ENCODE measurements around the gene PHRF1. TPM values are rescaled to one million over a fixed set of nuclear protein-coding genes. Genes with fewer than 3 reads are reported as not detected.

PHRF1 gene
- polyA plus RNA-seq, 1 donor from 2014 or later = 8.5 TPM

DNA sequence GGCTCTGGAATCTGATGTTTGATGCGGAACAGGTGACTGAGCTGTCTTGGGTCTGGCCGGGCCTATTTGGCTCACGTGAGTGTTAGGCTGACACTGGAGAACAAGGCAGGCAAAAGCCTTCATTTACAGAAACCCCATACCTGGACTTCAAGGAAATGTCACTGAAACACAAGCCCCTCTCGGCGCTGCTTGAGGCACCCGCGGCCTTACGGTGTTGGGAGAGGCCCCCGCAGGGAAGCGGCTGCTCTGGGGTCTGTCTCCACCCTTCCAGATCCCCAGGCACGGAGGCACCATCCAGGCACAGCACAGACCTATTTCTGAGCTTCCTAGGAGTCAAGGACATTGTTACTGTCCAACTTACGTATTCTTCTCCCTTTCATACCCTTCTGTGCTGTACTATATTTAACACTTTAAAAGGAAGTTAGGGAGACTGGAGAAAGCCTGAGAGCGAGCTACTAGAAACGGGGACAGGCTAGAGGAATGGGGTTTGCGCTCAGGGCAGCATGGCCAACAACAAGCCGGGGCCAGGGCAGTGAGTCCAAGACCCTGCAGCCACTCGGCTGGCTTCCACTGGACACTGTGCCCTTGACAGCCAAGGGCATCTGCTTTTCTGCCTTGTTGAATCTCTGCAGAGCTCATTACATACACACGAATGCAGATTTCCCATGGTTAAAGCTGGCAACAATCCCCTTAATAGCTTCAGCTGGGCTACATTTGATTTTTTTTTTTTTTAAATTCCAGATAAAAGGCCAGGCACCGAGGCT is 84.6 kb downstream of the PHRF1 start:
- no peak overlapping the region for H3K4me3 ChIP-seq (ENCODE audit: low read length)
- TF ChIP-seq TAF1 (IDR thresholded peaks at IDR 0.05; ENCODE audit: low read depth) = no peak
- TF ChIP-seq REST (IDR thresholded peaks at IDR 0.05; ENCODE audit: borderline replicate concordance) = no peak
- no peak for TF ChIP-seq RAD21 (conservative IDR thresholded peaks at IDR 0.05)
- TF ChIP-seq EZH2 (IDR thresholded peaks at IDR 0.05; ENCODE audit: borderline replicate concordance, insufficient read depth, low read length, poor library complexity, severe bottlenecking) = no peak
- no peak for TF ChIP-seq EP300 (conservative IDR thresholded peaks at IDR 0.05; ENCODE audit: poor library complexity, severe bottlenecking)
- no peak for TF ChIP-seq SMC3 (conservative IDR thresholded peaks at IDR 0.05; ENCODE audit: poor library complexity)
- no peak for TF ChIP-seq MXI1 (conservative IDR thresholded peaks at IDR 0.05; ENCODE audit: poor library complexity, severe bottlenecking)
- TF ChIP-seq POLR2AphosphoS5 (IDR thresholded peaks at IDR 0.05) = no peak
- TF ChIP-seq, protein P1, sequence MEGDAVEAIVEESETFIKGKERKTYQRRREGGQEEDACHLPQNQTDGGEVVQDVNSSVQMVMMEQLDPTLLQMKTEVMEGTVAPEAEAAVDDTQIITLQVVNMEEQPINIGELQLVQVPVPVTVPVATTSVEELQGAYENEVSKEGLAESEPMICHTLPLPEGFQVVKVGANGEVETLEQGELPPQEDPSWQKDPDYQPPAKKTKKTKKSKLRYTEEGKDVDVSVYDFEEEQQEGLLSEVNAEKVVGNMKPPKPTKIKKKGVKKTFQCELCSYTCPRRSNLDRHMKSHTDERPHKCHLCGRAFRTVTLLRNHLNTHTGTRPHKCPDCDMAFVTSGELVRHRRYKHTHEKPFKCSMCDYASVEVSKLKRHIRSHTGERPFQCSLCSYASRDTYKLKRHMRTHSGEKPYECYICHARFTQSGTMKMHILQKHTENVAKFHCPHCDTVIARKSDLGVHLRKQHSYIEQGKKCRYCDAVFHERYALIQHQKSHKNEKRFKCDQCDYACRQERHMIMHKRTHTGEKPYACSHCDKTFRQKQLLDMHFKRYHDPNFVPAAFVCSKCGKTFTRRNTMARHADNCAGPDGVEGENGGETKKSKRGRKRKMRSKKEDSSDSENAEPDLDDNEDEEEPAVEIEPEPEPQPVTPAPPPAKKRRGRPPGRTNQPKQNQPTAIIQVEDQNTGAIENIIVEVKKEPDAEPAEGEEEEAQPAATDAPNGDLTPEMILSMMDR (IDR thresholded peaks at IDR 0.05; ENCODE audit: poor library complexity, severe bottlenecking) = no peak

More for the DNA sequence above, 84.6 kb downstream of the PHRF1 start:
- Histone ChIP-seq H3K4me2 (ENCODE audit: low read length) (no peak overlapping the region), H3K79me2 (replicated peaks; ENCODE audit: insufficient read depth, low read length) (no peaks in the 10 kb centered on the region), H3K27ac (ENCODE audit: low read length) (no peak overlapping the region), H3K9me2 (ENCODE audit: insufficient read depth, low read length) (no peaks in the 10 kb centered on the region), H3K9me3 (ENCODE audit: low read length) (no peaks in the 10 kb centered on the region), H2AFZ (ENCODE audit: low read depth, low read length) (no peak overlapping the region), H3F3A (ENCODE audit: insufficient read depth, low read length, poor library complexity, severe bottlenecking) (no peaks in the 10 kb centered on the region), H3K27me3 (ENCODE audit: insufficient read depth, low read depth, low read length) (no peaks in the 10 kb centered on the region), H3K36me3 (ENCODE audit: insufficient read depth, low read length) (no peaks in the 10 kb centered on the region), H4K20me1 (ENCODE audit: insufficient read depth) (no peaks in the 10 kb centered on the region), H3K9ac (ENCODE audit: low read length) (no peak overlapping the region)

Small RNAs within 50 kb of the gene (small RNA-seq; reads per million reads assigned to genes)
- 184 to 435 (median 219) reads per million in 3 experiments for gene MIR210

Other genes starting within 250 kb of the PHRF1 start
- 440 and 478 TPM in 2 replicates for gene B4GALNT4, start 207.0 kb upstream of the PHRF1 start, polyA plus RNA-seq
- not detected in 2 replicates for gene PKP3, start 182.3 kb upstream of the PHRF1 start, polyA plus RNA-seq
- gene SIGIRR, start 161.5 kb upstream of the PHRF1 start, polyA plus RNA-seq = 1.6 and 5.6 TPM in 2 replicates
- not detected in 2 replicates for gene ANO9, start 134.5 kb upstream of the PHRF1 start, polyA plus RNA-seq
- gene PTDSS2, start 126.2 kb upstream of the PHRF1 start, polyA plus RNA-seq = 39.1 and 54.3 TPM in 2 replicates
- 71.8 and 82.4 TPM in 2 replicates for gene RNH1, start 69.2 kb upstream of the PHRF1 start, polyA plus RNA-seq
- 119 and 120 TPM in 2 replicates for gene HRAS, start 40.9 kb upstream of the PHRF1 start, polyA plus RNA-seq
- 0.76 and 1.3 TPM in 2 replicates for gene LRRC56, start 38.9 kb upstream of the PHRF1 start, polyA plus RNA-seq
- gene LMNTD2, start 15.7 kb upstream of the PHRF1 start, polyA plus RNA-seq = 0.61 and 3.0 TPM in 2 replicates
- 37.1 and 51.5 TPM in 2 replicates for gene RASSF7, start 15.5 kb upstream of the PHRF1 start, polyA plus RNA-seq
- 1.1 and 4.6 TPM in 2 replicates for gene IRF7, start 39.5 kb downstream of the PHRF1 start, polyA plus RNA-seq
- not detected in 2 replicates for gene CDHR5, start 48.5 kb downstream of the PHRF1 start, polyA plus RNA-seq
- not detected in 2 replicates for gene SCT, start 50.7 kb downstream of the PHRF1 start, polyA plus RNA-seq
- gene DRD4, start 60.8 kb downstream of the PHRF1 start, polyA plus RNA-seq = 0.86 TPM in 1 of 2 replicates, not detected in the other
- gene DEAF1, start 118.8 kb downstream of the PHRF1 start, polyA plus RNA-seq = 87.6 and 94.9 TPM in 2 replicates
- gene TMEM80, start 119.3 kb downstream of the PHRF1 start, polyA plus RNA-seq = 23.1 and 30.9 TPM in 2 replicates
- 3.5 and 7.5 TPM in 2 replicates for gene EPS8L2, start 129.8 kb downstream of the PHRF1 start, polyA plus RNA-seq
- gene TALDO1, start 171.0 kb downstream of the PHRF1 start, polyA plus RNA-seq = 156 and 158 TPM in 2 replicates
- gene GATD1, start 201.0 kb downstream of the PHRF1 start, polyA plus RNA-seq = 131 and 146 TPM in 2 replicates
- 11.8 and 16.2 TPM in 2 replicates for gene CEND1, start 213.6 kb downstream of the PHRF1 start, polyA plus RNA-seq
- gene SLC25A22, start 221.8 kb downstream of the PHRF1 start, polyA plus RNA-seq = 40.9 and 66.4 TPM in 2 replicates
- gene PIDD1, start 228.8 kb downstream of the PHRF1 start, polyA plus RNA-seq = 13.3 and 34.9 TPM in 2 replicates
- 147 and 167 TPM in 2 replicates for gene RPLP2, start 233.5 kb downstream of the PHRF1 start, polyA plus RNA-seq
- 7.3 and 7.8 TPM in 2 replicates for gene PNPLA2, start 242.4 kb downstream of the PHRF1 start, polyA plus RNA-seq